GM21619 (cell line): Measurements from ENCODE around the gene ADH7.

ENCODE experiments used
- ATAC-seq: cut with Tn5 transposase; IDR thresholded peaks from one replicate; pipeline ENCODE4 v1.9.1; 2021; ENCODE audit not compliant: unreplicated experiment

ADH7 gene

GRCh38 chr4:99435154-99435553 lies at the start of gene ADH7:
Gene ADH7 (minus strand): TSS chr4:99435342. CDS start chr4:99435233, 109 bp downstream.
- no peak for ATAC-seq

- ATAC-seq: no peak
Observed at GRCh38 chr4:99483636-99484035, 48.5 kb upstream of the ADH7 start.

GRCh38 chr4:99473131-99473530 lies 38.0 kb upstream of the ADH7 start:
- ATAC-seq: no peak

DNA sequence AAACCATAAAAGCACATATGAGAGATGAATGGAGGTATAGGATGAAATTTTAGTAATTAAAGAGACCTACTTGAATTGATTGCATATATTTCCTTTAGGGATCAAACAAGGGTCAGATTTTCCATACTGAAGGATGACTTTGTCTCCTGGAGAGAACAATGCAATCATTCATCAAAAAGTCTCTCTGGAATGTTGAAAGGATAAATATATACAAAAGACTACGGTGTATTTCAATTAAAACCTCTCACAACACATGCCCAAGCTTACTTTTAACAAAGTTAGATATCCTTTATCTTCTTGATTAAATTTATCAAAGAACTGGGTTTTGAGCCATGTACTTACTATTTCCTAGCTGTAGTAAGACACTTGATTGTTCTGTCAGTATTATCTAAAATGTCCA lies 36.8 kb upstream of the ADH7 start:
- ATAC-seq: no peak

DNA sequence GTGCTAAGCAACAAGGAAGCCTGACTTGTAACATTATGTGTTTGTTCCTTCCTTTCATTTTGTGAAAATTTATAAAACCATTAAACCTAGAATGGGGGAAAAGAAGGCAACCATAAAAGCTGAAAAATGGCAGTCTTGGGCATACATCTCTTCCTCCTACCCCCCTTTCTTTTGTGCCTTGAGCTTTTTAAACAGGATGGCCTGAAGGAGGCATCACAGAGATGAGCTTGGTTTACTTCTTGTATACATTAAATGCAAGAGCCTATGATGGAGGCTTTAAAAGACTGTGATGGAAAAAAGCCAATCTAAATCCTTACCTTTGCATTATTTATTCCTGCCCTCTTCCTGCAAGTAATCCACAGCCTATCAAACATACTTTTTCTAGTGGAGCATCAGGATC lies 36.2 kb upstream of the ADH7 start:
- ATAC-seq: no peak

DNA sequence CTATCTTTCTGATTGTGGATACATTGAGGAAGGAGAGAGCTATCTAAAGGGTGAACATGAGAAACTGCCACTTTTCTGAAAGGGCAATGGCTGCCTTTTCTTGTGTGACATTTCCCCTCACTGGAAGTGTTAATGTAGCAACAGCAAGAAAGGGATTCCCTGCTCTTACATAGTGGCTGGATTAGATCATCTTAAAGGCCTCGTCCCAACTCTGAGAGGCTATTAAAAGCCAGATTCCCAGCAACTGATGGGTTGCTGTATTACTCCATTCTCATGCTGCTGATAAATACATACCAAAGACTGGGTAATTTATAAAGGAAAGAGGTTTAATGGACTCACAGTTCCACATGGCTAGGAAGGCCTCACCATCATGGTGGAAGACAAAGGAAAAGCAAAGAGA lies 33.7 kb upstream of the ADH7 start:
- no peak for ATAC-seq

DNA sequence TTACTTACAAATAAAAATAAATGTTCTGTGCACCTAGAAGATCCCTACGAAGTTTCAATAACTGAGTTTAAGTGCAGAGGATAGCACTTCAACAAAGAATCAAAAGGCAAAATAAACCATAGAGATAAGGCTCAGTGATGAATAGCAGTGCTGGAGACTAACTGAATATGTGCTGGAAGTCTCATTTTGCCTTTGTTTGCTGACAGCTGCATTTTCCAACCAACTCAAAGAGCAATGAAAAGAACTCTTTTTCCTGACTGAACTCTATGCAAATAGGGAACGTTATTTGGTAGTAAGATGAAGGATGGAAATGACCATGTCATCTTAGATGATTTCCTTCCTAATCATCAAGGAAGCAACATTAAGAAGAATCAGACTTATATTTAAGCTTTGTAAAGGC lies 32.7 kb upstream of the ADH7 start:
- no peak for ATAC-seq

- ATAC-seq: no peak
Observed at GRCh38 chr4:99463566-99463965, 28.4 kb upstream of the ADH7 start.

DNA sequence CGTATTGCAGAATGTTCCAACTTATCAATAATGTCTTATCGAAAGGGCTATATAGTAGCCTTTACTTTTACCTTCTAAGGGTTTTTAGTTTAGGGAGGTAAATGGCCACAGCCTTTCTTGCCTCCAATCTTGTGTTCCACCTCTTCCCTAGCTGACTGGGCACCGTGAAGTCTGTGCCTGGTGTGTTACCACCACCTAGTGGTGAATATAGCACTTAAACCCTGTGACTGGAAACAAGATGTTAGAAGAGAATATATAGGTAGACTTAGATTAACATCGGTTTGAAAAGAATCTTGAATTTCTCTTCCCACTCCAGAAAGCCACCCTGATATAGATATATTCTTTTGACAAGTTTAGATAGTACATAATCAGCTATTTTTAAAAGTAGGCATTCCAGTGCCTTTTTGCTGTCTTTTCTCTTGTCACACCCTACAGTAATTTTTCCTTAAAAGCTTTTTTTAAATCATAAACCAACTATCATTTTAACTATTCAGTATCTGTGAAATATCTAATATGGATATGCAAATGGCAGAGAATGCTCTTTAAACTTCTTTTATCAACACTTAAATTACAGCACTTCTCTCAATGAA lies 27.8 kb upstream of the ADH7 start:
- ATAC-seq: peak; percentile 95

DNA sequence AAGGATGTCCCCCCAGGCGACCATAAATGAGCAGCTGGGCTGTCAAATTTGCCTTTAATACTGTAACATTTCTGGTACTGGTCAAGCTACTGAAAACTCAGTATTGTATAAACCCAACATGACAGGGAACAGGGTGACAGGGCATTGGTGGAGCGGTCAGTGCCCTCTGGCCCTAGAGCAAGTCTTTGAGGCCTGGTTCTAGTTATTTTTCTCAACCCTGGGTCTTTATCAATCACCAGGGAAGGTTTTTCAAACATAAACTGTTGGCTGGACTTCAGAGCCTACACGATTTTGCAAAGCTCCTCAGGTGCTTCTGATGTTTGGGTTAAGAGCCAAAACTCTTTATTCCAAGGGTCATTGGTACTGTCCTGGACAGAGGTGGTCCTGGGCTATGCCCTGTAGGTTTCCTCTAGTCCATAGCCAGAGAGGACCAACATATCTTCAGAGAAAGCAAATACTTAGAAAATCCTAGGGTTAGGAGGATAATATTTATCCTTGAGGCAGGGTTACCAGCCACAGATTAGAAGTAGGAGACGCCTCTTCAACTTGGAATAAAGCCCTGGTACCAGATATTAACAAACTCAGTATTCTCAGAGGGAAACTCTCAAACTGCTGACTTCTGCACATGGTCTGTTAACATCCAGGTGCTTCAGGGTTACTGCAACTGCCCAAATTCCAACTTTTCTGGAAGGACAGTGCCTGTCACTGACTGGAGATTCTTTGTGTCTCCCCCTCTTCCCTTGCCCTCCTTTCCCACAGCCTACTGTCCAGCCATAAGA lies 26.7 kb upstream of the ADH7 start:
- no peak for ATAC-seq

DNA sequence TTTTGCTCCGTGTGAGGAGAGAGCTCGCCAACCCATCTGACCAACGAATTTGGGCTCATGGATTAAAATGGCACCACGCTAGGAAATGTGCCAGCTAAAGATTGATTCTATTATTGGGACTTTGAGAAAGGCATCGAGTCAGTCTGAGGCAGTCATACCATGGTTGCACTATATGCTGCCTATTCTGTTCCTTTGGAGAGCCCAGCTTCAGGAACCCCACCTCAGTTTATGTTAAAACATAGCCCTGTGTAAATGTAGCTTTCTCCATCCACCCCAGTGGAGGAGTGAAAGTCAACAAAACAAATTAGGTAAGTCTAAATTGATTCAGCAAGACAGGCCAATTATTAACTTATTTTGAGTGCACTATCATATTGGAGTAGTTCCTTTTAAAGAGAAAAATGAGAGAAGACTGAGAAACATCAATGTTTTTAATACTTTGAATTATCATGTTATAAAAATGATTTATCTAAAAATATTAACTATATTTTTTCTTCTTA lies 24.5 kb upstream of the ADH7 start:
- ATAC-seq: no peak

DNA sequence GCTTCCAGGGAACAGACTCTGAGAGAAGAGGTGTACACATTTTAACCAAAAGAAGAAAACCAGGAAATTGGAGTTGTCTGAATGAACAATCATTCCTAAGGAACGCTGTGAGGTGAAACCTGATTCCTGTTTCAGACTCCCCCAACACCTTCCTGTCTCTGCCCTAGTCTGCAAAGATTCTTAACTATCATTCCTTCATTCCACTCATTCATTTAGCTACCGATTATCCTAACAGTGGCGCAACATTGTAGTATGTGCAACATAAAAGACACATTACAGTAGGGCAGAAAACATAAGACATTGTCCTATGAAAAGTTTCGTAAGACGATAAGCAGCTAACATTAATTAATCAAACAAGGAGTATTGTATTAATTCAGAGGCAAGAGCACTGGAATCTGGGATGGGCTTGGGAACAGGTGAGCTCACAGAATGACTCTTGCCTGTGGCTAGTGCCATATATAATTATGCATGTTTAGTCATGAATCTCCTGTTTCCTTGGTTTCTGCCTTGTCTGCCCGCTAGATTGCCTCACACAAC lies 23.8 kb upstream of the ADH7 start:
- ATAC-seq: no peak

DNA sequence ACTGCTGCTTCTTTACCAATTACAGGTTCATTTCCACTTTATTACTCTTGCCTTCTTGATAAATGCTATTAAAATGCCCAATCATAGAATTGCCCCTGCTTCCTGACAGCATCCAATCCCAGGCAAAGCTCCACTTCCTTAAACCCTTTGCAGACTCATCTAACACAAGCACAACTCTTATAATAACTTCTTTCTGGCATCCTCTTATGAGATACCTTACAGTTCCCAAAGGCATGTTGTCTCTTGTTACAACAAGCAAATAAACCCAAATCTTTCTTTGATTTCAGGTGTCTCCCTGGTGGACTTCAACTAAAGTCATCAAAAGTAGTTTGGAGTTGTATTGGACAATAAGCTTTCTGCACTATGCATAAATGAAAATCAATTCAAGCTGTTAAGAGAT lies 22.5 kb upstream of the ADH7 start:
- no peak for ATAC-seq

GRCh38 chr4:99457270-99457669 lies 22.1 kb upstream of the ADH7 start:
- no peak for ATAC-seq

DNA sequence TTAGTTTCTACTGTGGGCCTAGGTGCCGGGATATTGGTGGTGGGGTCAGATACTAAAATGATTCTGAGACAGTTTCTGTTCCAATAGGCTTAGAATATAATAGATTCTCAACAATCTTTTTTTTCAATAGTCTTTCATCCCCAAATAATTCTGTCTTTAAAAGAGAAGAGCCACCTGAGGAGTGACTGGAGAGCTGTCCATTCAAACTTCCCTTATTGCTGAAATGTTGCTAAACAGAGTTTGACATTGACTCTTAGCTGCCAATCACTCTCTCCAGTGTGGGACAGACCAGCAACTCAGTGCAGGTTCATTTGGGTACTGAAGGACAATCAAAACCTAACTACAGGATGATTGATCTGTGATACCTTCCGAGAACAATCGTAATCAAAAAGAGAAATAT lies 12.4 kb upstream of the ADH7 start:
- ATAC-seq: peak; percentile 9

- peak; percentile 95 for ATAC-seq
Observed at GRCh38 chr4:99447079-99447478, 11.9 kb upstream of the ADH7 start.

DNA sequence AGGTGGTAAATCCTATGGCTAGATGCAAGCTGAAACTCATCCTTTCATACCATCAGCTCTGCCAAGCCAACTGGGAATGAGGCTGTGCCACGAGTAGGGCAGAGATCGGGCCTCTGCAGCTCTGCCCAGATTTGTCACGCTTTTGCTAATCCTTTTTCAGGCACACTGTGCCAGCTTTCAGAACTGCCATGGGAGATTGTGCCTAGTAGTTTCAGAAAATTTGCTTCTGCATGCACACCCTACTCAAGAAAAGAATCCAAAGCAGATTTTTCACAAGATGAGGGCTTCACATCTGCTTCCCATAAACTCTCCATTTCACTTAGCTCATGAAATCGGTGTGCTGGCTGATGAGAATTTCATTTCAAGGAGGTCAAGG lies 3.3 kb upstream of the ADH7 start:
- no peak for ATAC-seq

- no peak for ATAC-seq
Observed at GRCh38 chr4:99437723-99438404, 2.7 kb upstream of the ADH7 start.

DNA sequence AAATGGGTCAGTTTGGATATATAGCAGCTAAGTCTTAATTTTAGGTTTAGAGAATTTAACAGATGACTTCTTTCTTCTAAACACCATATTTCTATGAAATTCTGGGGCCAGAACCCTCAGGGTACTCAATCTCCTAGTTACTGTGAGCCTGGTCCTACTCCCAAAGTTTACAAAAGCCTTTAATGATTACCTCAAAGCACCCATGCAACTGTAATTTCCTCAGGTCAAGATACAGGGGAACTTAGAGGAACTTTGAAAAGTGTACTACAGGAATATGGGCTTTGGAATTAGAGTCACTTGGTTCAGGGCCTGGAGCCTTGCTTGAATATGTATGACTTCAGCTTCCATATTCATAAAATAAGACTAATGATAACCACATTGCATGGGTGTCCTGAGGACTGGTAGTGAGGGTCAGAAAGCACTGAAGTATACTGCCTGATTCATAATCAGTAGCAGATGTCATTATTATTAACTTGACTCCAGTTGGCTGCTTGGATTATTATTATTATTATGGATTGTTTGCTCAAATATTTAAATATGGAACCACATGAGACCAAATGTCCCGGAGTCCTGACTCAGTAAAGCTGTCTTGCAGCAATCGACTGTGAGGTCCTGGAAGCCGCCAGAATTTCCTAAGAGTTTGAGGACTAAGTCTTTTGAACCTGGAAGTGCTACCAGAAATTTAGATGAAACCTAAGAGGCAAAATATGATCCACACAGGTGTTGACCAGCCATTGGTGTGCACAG lies 2.0 kb upstream of the ADH7 start:
- no peak for ATAC-seq

DNA sequence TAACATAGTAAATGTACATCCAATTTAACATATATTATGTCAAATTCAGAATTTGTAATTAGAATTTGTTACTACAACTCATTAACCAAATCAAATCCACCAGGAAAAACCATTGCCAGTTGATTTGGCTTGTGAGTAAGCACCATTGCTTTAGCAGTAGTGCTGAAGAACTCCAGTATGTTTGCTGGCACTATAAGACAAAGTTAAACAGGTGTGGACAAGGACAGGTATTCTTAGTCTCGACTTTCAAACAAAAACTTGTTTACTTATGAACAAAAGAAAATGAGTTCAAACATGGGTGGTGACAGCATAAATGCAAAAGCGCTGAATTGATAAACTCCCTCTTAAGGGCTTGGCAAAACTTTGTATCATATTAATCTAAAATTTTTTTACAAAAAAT lies 1.3 kb upstream of the ADH7 start:
- no peak for ATAC-seq

DNA sequence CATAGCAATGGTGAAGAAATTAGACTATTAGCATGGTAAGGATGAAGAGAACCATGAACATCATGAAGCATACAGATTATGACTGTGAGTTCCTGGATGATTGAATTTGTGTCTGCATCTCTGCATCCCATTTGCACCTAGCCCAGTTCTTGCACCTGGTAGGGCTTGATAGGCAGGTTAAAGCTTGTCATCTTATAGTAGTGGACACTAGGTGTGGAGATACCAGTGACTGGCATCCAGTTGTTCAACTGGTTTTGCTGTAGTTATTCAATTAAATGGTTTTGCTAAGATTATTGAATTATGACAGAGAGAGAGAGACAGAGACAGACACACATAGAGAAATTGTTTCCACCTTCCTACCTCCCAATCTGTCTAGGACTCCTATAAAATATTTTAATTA lies 5.0 kb downstream of the ADH7 start:
- no peak for ATAC-seq
